Mucosa of stomach (tissue), 1 donor: ENCODE measurements around the gene PTPN14.
"Not testable (repeated sequence)": the region's sequence is repeated elsewhere in the genome, so short reads cannot be mapped to it uniquely, and the experiment has no call there.

ENCODE experiments used
- H3K27me3 ChIP-seq: one replicate; pipeline ENCODE4 v1.7.0; 2013; ENCODE audit warnings: mild to moderate bottlenecking, low read length; ENCODE audit not compliant: control insufficient read depth, insufficient read depth
- H3K36me3 ChIP-seq: one replicate; pipeline ENCODE4 v1.7.0; 2013; ENCODE audit warnings: low read length; ENCODE audit not compliant: control insufficient read depth, insufficient read depth
- H3K4me1 ChIP-seq: one replicate; pipeline ENCODE4 v1.7.0; 2013; ENCODE audit warnings: mild to moderate bottlenecking, low read length; ENCODE audit not compliant: control insufficient read depth, insufficient read depth
- H3K4me3 ChIP-seq: one replicate; pipeline ENCODE4 v1.7.0; 2013; ENCODE audit warnings: low read length
- H3K9ac ChIP-seq: one replicate; pipeline ENCODE4 v1.7.0; 2013; ENCODE audit warnings: mild to moderate bottlenecking, low read length, moderate library complexity
- H3K9me3 ChIP-seq: one replicate; pipeline ENCODE4 v1.7.0; 2013; ENCODE audit warnings: mild to moderate bottlenecking, low read length, moderate library complexity; ENCODE audit not compliant: control insufficient read depth
- donor health status: Pancreatic carcinoma.

The PTPN14 gene

DNA sequence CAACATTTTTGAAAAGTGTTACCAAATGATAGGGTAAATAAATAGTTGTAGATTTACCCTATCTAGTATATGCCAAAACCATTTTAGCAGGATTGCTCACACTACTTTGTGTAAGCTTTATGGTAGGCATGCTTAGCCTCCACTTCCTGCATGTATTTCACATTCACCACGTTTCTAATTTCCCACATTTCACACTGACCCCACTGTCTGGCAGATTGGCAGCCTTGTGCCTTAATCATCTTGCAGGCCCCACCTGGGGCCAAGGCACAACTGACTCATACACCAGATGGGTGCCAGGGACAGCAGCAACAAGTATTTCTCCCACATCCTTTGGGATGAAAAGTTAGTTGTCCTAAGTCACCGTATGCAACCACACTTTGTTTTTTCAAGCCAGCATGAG, 30.4 kb upstream of the PTPN14 start:
- H3K36me3 ChIP-seq: no peaks in the 10 kb centered on the region
- no peak overlapping the region for H3K9ac ChIP-seq
- H3K4me1 ChIP-seq: no peaks in the 10 kb centered on the region
- no peaks in the 10 kb centered on the region for H3K27me3 ChIP-seq
- H3K4me3 ChIP-seq: no peak overlapping the region
- no peaks in the 10 kb centered on the region for H3K9me3 ChIP-seq

DNA sequence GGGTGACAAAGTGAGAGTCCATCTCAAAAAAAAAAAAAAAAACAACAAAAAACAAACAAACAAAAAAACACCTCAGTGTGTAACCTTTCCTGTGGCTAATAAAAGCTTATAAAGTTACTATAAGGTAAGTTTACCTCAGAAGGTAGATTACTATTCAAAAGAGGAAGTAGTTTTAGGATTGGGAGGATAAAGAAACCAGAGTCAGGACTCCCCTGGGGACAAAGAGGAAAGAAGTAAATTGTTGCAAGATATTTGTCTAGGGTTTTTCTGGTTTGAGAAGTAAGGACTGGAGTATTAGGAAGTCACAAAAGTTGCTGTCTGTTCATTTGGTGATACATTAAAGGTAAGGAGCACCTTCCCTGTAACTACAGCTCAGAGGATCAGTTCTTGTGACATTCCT, 27.8 kb upstream of the PTPN14 start:
- H3K36me3 ChIP-seq: no peaks in the 10 kb centered on the region
- no peaks in the 10 kb centered on the region for H3K9me3 ChIP-seq
- no peaks in the 10 kb centered on the region for H3K27me3 ChIP-seq
- H3K9ac ChIP-seq: no peak overlapping the region
- H3K4me1 ChIP-seq: peaks cover 1% of the 10 kb centered on the region
- H3K4me3 ChIP-seq: no peak overlapping the region

DNA sequence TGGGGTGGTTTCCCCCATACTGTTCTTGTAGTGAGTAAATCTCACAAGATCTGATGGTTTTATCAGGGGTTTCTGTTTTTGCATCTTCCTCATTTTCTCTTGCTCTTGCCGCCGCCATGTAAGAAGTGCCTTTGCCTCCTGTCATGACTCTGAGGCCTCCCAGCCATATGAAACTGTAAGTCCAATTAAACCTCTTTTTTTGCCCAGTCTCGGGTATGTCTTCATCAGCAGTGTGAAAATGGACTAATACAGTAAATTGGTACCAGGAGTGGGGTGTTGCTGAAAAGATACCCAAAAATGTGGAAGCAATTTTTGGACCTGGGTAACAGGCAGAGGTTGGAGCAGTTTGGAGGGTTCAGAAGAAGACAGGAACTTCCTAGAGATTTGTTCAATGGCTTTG, 24.7 kb upstream of the PTPN14 start:
- H3K9ac ChIP-seq, H3K4me3 ChIP-seq, H3K36me3 ChIP-seq, H3K9me3 ChIP-seq, H3K4me1 ChIP-seq, H3K27me3 ChIP-seq: not testable (repeated sequence)

DNA sequence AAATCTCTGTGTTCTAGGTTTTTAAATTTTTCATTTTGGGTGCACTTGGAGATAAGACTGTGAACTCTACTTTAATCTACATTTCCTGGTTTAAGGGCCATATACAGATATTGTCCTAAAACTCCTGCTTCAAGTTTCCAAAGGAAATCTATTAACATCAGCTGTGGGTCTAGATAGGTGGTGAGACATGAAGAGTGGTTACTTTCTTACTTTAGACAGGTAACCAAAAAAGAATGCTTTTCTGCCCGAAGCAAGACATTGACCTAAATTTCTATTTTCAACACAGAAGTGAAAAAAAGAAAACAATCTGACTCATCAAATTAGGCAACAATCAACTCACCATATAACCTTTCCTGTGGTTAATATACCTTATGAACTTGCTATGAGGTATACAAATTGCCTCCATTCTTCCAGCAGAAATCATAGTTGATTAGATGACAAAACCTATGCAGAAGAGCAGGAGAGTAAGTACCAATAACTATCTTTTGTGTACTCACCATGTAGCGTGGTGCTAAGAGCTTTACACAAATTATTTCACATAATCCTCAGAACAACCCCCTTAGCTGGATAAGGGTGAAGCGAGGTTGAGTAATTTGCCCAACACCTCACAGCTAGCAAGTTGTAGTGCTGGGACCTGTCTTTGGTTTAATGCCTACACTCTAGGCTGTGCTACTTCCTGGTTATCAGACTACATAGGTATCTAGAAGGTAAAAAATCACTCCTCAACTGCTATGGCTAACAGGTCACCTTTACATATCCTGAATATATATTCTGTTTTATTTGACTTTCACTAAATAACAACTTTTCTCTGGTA, 23.4 kb upstream of the PTPN14 start:
- Histone ChIP-seq H3K36me3 (no peaks in the 10 kb centered on the region), H3K9me3 (no peaks in the 10 kb centered on the region), H3K9ac (no peak overlapping the region), H3K4me1 (peaks cover 9% of the 10 kb centered on the region), H3K4me3 (no peak overlapping the region), H3K27me3 (no peaks in the 10 kb centered on the region)

DNA sequence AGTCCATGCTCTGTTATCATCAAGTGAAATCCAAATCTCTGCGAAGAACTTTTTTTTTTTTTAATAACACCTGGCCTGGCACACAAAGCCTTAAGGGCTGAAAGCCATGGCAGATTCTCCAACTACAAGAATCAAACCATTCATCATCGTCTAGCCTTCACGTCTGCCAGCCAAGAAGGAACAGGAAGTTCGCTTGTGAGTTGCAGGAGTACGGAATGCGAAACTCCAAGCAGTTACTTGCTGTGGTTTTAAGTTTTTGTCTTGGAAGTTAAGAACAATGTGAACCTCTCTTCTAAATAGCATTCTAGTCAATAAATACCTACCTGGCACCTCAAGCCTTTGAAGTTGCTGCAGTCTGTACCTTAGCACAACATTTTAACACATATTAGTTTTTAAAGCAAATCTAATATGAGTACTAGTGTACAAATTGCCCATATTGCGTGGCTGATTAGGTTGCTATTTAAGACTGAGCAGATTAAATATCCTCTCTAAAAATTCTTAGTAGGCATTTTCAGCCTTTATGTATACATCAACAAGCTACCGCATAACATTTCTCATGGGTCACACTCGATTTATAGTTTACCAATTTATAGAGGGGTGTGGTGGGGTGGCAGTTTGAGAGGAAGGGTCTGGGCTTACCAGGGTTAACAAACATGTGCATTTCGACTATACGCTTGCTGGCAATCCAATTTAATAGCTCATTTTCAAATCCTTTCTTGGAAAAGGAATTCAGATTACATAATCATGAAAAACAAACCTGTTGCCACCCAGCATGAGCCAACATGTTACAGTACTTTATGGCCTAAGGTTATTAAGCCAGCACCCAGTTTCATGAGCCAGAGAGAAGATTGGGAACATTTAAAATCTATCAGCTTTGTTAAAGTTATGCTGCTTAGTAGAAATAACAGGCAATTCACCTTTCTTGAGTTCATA, 22.2 kb upstream of the PTPN14 start:
- Histone ChIP-seq H3K36me3 (no peaks in the 10 kb centered on the region), H3K9ac (no peak overlapping the region), H3K4me1 (peaks cover 9% of the 10 kb centered on the region), H3K9me3 (no peaks in the 10 kb centered on the region), H3K4me3 (no peak overlapping the region), H3K27me3 (no peaks in the 10 kb centered on the region)

DNA sequence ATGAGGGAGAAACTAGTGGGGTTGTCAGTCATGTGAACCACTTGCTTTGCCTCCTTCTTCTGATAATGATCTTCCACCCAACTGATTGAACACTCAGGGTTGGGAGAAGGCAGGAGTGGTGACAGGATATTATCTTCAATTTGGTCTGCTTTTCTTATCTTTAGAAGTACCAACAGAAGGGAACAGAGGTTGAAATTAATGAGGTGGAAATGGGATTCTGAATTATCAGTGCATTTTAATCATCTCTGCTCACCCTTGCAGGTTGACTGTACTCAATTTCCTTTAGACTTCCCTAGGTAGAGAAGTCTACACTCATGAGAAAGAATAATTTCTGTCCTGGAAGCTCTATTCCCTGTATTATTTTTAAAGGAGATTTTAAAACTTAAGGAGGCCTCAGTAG, 19.9 kb upstream of the PTPN14 start:
- Histone ChIP-seq H3K9ac (no peak overlapping the region), H3K4me3 (no peak overlapping the region), H3K9me3 (no peaks in the 10 kb centered on the region), H3K36me3 (no peaks in the 10 kb centered on the region), H3K27me3 (no peaks in the 10 kb centered on the region), H3K4me1 (peaks cover 9% of the 10 kb centered on the region)

DNA sequence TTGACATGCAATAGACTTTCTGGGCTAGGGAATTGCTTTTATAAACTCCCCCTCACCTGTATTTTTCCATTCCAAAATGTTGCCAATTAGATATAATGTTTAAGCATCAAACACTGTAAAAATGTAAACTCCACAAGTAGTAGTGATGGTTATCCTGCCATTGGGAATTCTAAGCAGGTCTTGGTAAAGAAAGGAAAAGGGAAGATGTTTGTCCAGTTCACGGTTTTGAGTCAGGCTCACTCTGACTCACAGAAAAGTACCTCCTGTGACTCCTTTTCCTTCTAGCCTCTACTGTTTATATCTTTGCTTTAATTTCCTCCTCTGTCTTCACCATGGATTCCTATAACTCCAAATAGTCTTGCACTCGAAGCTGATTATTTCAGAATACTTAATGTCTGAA, 19.0 kb upstream of the PTPN14 start:
- Histone ChIP-seq H3K9me3 (no peaks in the 10 kb centered on the region), H3K36me3 (no peaks in the 10 kb centered on the region), H3K27me3 (no peaks in the 10 kb centered on the region), H3K4me1 (peaks cover 9% of the 10 kb centered on the region), H3K9ac (no peak overlapping the region), H3K4me3 (no peak overlapping the region)

DNA sequence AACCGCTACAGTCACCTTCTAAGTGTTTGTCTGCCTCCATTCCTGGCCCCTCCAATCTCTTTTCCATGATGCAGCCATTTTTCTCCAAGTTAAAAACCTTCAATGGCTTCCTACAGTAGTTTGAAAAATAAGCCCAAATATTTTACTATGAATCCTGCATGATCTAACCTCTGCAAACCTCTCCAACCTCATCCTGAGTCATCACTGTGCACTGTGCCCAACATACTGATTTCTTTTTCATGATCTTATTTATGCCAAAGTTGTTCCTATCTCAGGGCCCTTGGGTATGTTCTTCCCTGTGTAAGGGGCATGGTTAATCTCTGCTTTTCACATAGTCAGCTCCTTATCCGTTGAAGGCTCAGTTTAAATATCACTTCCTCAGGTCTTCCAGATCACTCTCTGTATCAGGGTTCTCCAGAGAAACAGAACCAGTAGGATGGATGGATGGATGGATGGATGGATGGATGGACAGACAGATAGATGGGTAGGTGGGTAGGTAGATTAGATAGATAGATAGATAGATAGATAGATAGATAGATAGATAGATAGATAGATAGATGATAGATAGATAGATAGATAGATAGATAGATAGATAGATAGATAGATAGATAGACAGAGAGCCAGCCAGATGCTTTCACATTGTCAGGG, 18.1 kb upstream of the PTPN14 start:
- H3K4me1 ChIP-seq: peaks cover 9% of the 10 kb centered on the region
- H3K9ac ChIP-seq: no peak overlapping the region

DNA sequence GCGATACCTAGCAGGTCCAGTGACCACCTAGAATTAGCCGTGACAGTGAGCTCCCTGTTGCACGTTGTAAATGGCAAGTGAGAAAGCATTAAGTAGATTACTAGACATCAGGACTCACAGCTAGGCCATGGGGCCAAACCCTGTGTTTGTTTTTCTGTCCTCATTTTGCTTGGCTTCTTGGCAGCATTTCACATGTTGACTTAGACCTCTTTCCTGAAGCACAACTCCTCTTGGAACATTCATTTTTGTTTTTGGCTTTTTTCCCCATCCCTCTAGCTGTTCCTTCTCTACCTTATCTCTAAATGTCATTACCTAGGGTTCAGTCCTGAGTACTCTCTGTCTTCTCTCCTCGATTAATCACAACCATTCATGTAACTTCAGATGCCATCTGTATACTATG, 16.9 kb upstream of the PTPN14 start:
- no peak overlapping the region for H3K4me3 ChIP-seq
- no peaks in the 10 kb centered on the region for H3K9me3 ChIP-seq
- H3K4me1 ChIP-seq: no peaks in the 10 kb centered on the region
- H3K27me3 ChIP-seq: no peaks in the 10 kb centered on the region
- no peaks in the 10 kb centered on the region for H3K36me3 ChIP-seq
- H3K9ac ChIP-seq: no peak overlapping the region

More for the DNA sequence above, 18.1 kb upstream of the PTPN14 start:
- H3K4me3 ChIP-seq: no peak overlapping the region
- H3K27me3 ChIP-seq: no peaks in the 10 kb centered on the region
- no peaks in the 10 kb centered on the region for H3K36me3 ChIP-seq
- H3K9me3 ChIP-seq: no peaks in the 10 kb centered on the region

DNA sequence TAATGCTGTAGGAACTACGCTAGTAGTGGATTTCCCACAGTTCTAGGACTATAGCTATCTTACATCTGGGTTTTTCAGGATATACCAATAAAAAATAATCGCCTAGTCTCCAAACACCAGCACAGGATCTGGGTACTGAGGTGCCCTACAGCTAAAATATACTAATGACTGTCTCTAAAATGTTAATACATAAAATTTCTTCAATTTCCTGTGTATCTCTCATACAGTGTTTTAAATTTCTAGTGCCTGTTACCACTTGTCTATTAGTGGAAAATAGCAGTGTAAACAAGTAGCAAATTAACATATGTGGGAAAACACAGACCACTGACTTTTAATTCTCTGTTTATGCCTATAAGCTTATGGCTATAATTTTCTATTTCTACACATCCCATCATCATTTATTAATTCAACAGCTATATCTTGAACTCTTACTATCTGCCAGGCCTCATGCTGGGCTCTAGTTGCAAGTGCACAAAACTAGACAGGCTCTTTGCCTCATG, 16.1 kb upstream of the PTPN14 start:
- H3K9me3 ChIP-seq: no peaks in the 10 kb centered on the region
- no peaks in the 10 kb centered on the region for H3K4me1 ChIP-seq
- H3K4me3 ChIP-seq: no peak overlapping the region
- H3K9ac ChIP-seq: no peak overlapping the region
- H3K36me3 ChIP-seq: no peaks in the 10 kb centered on the region
- H3K27me3 ChIP-seq: no peaks in the 10 kb centered on the region

DNA sequence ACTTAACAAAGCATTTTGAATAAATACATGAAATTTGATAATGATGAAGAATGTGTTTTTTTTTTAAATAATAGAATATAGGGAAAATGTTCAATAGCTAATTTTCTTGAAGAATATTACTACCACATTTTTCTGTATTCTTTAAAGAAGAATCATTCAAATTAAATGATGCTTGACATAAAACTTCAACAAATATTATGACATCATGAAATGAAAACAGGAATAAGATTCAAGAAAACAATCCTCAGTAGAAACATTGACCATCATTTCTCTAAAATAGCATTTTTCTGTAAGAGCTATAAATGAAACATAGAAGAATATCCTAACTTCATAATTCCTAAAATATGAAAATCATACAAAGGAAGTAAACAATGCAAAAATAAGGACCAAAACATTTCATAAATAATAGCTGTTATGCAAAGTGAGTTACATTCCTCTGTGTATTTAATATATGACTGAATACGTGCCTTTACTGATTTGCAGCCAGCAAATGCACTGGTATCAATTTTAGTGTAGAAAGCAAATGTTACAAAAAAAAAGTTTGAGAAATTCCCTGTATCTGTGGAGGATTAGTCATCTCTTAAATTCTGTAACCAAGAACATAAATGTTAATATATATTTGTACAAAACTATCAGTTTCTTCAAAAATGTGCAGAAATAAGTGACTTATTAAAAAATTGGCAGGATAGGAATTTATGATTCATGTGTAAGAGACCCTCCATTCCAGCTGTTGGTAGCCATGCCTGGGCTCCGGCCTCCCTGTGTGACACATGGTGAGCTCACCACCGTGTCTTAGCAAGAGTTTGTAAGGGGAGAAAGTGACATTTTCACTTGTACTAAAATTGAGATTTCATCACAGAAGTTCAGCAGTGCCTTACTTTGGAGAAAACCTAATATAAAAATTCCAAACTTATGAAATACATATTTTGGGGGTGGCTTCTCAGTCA, 15.0 kb upstream of the PTPN14 start:
- Histone ChIP-seq H3K4me3 (no peak overlapping the region), H3K9ac (no peak overlapping the region), H3K4me1 (no peaks in the 10 kb centered on the region), H3K27me3 (no peaks in the 10 kb centered on the region), H3K9me3 (no peaks in the 10 kb centered on the region), H3K36me3 (no peaks in the 10 kb centered on the region)
